Activated T-cell treated with anti-CD3 and anti-CD28 coated beads, Interleukin-2, amount 50 U/mL, for 48 hours (primary cell): ENCODE data around the gene SDSL.

Experiments
- DNase-seq, 2 experiments: peaks; one replicate each; pipeline ENCODE4 v3.0.0-alpha.2; 2020

SDSL gene

GRCh38 chr12:113469949-113470743 lies 48.0 kb downstream of the SDSL start:
- DNase-seq, result peak in 1 of 2 experiments; percentile 26

- DNase-seq, result peak in 1 of 2 experiments; percentile 22
Observed at GRCh38 chr12:113470871-113471618, 48.9 kb downstream of the SDSL start.

DNA sequence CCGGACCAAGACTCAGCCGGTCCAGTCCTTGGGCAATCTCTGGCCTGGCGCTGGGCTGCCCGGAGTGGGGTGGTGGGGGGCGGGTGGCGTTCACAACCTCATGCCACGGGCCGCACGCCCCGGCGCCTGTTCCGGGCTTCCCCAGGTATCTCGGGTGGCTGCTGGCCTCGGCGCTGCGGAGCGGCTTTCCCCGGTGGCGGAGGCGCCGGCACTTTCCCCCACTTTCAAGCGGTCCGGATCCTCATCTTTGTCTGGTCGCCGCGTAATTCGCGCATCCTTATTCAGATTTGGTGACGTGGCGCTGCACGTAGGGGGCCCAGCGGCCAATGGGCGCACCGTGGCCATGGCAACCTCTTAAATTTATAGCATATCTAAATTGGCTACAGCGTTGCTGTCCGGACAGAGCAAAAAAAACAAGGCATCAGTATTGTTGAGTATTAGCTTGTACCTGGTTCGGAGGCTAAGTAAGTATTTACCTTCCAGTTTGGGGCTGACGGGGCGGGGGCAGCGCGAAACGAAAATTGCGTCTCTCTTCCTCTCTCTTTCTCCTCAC lies 49.5 kb downstream of the SDSL start, which contains the start of gene LHX5:
TSS of gene LHX5 (minus strand) at position 253 of the 553 bp plus-strand sequence. CDS start 373 bp downstream, outside the sequence.
- peak in 1 of 2 experiments; percentile 25 for DNase-seq

DNA sequence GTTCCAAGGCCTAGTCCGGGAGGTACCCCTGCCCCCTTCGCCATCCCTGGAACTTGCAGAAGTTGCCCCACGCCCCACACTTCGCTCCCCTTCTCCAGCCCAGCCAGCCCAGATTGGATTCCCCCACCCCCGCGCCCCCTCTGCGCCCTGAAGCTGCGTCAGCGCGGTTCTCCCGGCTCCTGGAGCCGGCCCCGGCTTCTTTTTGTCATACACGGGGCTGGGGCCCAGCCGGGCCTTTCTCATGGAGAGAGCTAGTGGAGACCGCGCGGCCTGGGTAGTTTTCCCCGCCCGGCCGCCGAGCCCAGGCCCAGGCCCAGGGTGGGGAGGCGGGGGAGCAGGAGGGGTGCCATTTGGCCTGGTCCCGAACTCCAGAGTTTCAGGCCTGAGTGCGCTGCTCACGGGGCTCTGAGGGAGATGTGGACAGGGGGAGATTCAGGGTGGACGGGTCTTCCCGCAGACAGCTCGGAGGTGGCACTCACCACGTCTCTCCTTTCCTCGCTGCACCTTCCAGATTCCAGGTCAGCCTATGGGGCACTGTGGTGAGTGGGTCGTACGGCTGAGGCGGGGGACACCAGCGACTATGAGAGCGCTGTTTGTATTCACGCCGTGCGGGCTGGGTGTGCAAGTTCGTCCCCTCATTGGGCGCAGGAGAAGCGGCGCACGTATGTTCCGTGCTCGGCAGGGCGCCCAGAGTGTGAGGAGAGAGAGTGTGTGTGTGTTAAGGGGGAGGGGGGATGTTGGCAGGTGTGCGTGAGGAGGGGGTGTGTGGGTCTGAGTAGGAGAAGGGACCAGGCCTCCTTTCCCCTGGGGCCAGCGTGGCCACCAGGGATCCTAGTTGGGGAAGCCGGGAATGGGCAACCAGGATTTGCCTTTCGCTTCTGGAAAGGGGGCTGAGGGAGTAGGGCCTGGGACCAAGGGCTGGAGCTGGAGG lies 50.3 kb downstream of the SDSL start:
- peak in 1 of 2 experiments; percentile 17 for DNase-seq

DNA sequence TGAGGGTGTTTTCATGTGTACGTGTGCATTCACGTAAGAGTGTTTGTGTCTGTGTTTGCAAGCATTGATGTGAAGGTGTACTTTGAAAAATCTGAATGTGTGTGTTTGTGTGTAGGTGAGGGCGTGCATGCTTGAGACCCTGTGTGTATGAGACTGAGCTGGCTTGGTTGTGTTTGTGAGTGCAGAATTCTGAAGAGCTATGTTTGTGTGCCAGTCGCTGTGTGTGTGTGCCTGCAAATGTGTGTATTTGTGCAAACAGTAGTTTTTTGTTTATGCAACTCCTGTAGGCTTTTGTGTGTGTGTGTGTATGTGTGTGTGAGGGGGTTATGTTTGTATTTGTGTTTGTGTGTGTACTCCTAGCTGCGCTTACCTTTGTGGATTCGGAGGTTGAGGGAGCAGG lies 51.2 kb downstream of the SDSL start:
- no peak for DNase-seq

DNA sequence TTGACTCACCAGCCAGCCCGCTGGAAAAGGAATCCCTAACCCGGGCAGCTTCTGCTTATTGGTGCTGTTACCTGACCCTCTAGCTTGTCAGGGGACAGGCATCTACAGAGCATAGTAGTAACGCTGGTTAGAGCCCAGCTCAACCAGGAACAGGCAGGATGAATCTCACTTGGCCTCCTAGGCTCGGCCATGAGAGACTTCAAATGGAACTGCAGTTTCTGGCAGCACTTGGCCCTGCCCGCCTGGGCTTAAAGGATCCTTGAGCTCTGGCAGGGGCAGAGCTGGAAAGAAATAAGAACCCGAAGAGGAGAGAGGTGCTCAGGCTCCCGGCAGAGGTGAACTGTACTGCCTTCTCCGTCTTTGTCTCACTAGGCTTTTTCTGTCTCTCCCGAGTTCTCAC lies 51.8 kb downstream of the SDSL start:
- peak in 1 of 2 experiments; percentile 18 for DNase-seq

DNA sequence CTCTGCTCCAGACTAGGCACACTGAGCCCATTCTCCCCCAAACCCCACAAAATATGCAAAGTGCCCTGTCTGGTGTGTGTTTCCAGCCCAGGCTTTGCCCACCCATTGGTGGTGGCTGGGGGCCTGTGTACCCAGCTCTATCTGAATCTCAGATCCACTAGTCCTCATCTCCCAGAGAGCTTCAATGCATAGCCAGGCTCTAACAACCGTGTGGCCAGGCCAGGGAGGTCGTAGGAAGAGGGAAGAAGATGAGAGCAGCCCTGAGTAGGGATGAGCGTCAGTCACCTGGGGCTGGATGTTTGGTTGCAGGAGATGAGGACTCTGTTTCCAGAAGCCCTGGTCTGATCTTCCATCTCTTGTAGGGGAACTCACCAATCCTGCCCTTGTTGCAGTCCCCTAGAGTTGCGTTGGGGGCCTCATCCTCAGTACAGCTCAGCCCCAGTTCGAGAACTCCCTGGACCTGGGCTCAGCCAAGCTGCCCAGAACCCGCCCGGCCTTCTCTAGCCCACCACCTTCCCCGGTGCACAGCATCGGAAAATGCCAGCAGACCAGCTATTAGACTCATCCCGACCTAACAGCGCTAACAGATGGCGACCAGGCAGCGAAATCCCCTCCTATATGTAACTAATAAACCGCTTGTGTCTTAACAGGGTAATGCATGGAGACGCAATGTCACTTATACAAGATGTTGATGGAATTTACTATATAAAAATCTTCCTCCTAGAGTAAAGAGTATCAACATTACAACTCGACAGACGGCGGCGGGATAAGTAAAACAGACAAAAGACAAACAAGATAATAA lies 52.7 kb downstream of the SDSL start:
- DNase-seq, result no peak

DNA sequence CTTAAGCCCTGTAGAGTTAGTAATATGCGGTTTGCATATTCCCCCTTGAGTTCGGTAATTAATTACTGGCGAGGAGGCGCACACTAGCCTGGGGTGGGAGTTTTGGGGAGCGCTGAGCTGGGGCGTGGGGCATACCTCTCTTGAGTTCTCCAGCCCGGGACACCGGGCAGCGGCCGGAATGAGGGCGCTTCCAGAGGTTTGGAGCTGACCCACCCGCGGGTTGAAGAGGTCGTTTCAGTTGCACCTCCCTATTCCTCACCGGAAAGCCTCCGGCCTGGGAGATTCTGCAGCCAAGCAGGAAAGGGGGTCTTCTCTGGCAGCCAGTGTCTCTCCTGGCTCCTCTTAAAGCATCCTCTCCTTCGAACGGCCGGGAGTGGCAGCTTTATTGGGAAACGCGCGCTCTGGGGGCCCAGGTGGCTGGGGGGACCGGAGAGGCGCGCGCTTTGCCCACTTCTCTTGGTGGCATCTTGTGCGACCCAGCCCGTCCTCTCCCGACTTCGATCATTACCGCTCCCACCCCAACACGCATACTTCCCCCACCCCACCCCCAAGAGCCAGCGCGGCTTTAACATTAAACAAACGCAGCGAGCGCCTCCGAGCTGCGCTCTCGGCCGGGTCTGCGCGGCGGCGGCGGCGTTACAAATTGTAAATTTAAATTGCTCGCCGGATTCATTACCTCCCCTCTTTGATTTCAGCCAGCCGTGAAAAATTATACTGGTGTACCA lies 53.4 kb downstream of the SDSL start:
- DNase-seq, result peak in 1 of 2 experiments; percentile 17

DNA sequence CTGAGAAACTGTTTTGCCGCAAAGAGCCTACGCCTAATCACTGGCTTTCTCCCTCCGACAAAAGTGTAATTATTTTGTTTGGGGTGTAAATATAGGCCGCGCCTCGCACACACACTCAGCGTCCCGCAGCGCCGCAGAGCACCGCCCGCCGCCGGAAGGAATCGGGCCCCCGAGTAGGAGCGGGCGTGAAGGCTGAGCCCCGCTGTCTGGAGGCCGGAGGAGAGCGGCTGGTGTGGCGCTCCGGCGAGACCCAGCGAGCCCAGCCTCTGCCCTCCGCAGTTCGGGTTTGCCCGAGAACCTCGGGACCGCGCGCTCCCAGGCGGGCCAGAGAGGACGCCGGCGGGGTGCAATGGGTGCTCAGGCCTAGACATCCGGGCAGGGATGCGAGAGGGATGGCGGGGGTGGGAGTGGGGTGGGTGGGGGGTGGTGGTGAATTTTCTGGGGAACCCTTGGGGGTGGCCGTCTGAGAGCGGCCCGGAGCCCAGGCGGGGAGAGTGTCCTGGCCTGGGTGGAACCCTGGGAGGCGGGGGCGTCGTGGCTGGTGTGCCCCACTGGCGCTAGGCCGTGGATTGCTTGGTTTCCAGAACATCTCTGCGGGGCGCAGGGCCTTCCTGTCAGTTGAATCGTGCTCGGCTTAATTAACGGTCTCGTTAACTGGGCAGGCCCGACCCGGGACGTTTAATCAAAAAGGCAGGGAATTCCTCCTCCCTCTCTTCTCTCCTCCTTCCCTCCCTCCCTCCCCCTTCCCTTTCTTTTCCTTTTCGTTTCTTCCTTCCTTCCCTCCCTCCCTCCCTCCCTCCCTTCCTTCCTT lies 54.2 kb downstream of the SDSL start:
- DNase-seq, result peak in 1 of 2 experiments; percentile 18

DNA sequence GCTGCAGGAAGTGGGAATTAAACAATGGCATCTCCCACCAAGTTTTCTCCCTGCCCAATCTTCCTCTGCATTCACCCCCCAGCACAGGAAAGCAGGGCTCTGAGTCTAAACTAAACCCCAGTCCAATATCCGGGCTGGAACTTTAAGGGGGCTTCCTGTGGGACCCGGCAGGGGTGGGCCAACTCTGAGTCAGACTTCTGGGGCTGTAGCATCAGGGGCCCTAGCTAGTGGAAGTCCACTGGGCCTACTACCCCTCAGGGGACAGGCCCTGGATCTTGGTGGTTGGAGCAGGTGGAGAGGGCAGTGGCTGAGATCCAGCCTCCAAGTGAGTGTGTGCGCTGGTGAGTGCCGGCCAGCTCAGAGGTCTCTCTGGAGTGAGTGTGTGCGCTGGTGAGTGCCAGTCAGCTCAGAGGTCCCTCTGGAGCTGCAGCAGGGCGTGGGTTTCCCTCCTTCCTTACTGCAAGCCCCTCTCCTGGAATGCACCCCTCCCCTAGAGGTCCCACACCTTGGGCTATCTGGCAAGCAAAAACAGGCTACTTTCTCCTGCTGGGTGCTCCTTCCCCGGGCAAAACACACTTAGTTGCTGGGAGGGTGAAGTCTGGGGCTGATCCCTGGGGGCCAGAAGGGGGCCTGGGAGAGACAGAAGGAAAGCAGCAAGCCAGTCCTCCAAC lies 55.1 kb downstream of the SDSL start:
- DNase-seq, result no peak

DNA sequence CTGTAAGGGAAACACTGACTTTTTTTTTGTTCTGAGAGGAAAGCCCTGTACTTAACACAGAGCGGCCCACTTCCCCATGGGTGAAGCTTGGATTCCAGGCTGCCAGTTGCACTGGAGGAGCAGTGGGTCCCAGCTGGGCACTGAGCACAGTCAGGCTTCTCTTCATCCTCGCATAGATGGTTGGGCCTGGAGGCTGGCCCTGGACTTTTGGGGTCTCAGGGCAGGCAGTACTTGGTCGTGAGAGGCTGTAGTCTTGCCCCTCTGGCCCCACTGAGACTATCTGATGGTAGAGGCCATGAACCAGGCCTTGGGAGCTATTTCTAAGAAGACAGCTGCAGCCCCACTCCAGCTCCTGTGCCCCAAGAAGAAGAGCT lies 55.6 kb downstream of the SDSL start:
- no peak for DNase-seq

GRCh38 chr12:113478351-113479011 lies 56.3 kb downstream of the SDSL start:
- no peak for DNase-seq

DNA sequence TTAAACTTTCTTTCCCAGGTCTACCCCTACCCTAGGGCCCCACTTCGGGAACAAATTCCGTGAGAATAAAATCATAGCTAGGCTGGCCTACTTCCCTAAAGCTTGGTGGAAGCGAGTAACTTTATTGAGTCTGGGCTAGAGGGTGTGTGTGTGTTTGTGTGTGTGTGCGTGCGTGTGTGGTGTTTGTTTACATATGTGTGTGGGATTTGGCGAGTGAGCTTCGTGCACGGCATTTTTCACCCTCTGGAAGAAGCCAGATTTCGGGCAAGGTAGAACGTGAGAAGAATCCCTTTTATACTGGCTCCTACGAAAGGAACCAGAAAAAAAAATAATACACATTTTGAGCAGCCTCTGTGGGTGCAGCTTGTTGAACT lies 57.0 kb downstream of the SDSL start:
- DNase-seq, result peak in 1 of 2 experiments; percentile 17

DNA sequence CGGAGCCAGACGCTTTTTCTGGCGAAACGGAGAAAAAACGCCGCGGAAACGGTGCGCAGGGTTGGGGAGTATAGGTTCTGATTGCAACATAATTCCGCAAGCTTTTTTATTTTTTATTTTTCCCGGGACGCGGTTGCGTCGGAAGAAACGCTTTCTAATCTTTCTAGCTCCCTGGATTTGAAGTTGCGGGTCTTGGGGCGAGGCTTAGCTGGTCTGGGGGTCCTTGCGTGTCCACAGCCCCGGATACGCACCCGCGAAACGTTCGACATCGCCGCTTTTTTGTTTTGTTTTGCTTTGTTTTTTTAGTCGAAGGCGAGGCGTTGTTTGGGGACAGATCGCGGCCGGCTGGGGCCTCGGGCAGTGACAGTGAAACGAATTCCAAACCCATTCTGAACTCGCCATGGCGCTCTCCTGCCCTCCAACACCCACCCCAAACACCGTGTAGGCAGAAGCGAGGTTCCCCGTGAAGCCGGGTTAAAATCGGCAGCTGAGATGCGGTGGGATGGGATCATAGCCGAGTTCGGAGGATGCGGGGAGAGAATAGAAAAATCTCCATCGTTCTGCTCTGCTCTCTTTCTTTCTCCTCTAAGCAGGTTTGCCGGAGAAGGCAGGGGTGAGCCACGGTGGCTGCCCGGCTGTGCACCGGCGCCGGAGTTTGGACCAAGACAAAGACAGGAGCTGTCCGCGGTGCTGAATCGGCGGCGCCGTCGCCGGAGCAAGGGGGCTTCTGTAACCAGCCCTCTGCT lies 57.6 kb downstream of the SDSL start:
- DNase-seq, result peak; percentile 51 to 59

DNA sequence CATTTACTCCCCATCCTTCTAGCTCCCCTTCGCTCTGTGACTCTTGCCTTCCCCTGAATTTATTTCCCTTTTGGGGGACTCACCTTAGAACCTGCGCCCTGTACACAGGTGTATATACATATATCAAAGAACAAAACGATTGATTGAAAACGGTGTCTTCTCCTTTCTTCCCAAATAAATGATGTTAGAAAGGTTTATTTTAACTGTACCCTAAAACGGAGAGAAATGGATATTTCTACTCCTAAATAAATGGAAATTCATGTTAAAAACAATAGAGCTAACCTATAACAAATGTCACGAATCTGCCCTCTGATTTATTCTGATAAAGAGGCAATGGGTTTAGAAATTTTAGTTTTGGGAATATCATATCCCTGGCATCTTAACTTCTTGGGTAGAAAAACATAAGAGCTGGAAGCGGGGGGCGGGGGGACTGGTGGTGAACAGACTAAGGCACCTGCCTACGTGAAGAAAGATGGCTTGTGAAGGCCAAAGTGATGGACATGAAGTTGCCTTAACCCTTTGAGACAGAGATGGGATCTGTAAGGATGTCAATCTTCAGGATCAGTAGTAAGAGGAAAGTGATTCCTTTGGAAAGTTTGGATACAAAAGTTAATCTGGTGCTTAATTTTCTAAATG lies 58.3 kb downstream of the SDSL start:
- no peak for DNase-seq

DNA sequence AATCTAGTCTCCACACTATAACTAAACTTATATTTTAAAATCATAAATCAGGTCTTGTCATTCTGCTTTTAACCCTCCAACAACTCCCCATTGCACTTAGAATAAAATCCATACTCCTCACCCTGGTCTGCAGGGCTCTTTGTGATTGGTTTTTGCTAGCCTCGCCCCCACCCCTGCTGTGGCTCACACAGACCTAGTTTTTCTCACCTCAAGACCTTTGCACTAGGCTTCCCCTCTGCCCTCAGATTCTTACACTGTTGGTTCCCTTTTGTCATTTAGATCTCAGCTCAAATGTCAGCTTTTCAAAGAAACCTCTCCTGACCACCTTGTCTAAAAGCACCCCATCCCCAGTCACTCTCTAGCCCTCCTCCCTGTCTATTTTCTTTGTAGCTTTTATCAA lies 60.2 kb downstream of the SDSL start:
- DNase-seq, result no peak

GRCh38 chr12:113485330-113485729 lies 63.1 kb downstream of the SDSL start:
- DNase-seq, result no peak

GRCh38 chr12:113486722-113487121 lies 64.5 kb downstream of the SDSL start:
- DNase-seq, result no peak
